H1 (cell line): ENCODE results near the gene PTPRT. TPM values are rescaled to one million over a fixed set of nuclear protein-coding genes. Genes with fewer than 3 reads are reported as not detected.

Experiments used
- CTCF ChIA-PET: fragments of 300-600 bp; sonication (Branson Sonifier 250); formaldehyde crosslinking; loops from one replicate; lab custom pipeline; 2021; ENCODE audit not compliant: partially characterized antibody; lab: Charles Lee
- POLR2A ChIA-PET: fragments of 300-600 bp; sonication (Branson Sonifier 250); formaldehyde crosslinking; loops from one replicate; lab custom pipeline; 2021; ENCODE audit warnings: inconsistent platforms; ENCODE audit not compliant: partially characterized antibody; lab: Charles Lee
- DNase-seq, 2 experiments: peaks; one replicate each; pipeline versions ENCODE4 v3.0.0 to v3.0.0-alpha.2; 2010 to 2022; ENCODE audit warnings: low spot score in 2 of 2, low read depth in 1 of 2, mixed read lengths in 1 of 2
- FAIRE-seq: peaks from 2 replicates; lab custom pipeline; 2011; peaks lifted over from hg19 to GRCh38; lab: Jason Lieb, UNC
- H2AFZ ChIP-seq: 2 replicates; pipeline ENCODE4 v1.8.1; 2012; ENCODE audit warnings: low read length, inconsistent platforms
- H2AK5ac ChIP-seq: 2 replicates; pipeline ENCODE4 v1.6.1; 2013; ENCODE audit warnings: low read depth, low read length
- H2BK120ac ChIP-seq: replicated peaks from 2 replicates; pipeline ENCODE3; 2013; ENCODE audit warnings: low read depth, low read length, inconsistent platforms
- H2BK12ac ChIP-seq: 2 replicates; pipeline ENCODE4 v1.6.1; 2013; ENCODE audit warnings: low read depth, low read length
- H2BK15ac ChIP-seq: 2 replicates; pipeline ENCODE4 v1.6.1; 2013; ENCODE audit warnings: low read length
- H2BK20ac ChIP-seq: 2 replicates; pipeline ENCODE4 v1.6.1; 2013; ENCODE audit warnings: low read length
- H2BK5ac ChIP-seq: 2 replicates; pipeline ENCODE4 v1.6.1; 2013; ENCODE audit warnings: low read depth, low read length
- H3K14ac ChIP-seq: 2 replicates; pipeline ENCODE4 v1.6.1; 2013; ENCODE audit warnings: inconsistent platforms; ENCODE audit not compliant: insufficient read length
- H3K18ac ChIP-seq: 2 replicates; pipeline ENCODE4 v1.6.1; 2013; ENCODE audit warnings: low read length; ENCODE audit errors: extremely low read depth
- H3K23ac ChIP-seq: 2 replicates; pipeline ENCODE4 v1.6.1; 2013; ENCODE audit warnings: inconsistent platforms; ENCODE audit not compliant: insufficient read length
- H3K23me2 ChIP-seq: 2 replicates; pipeline ENCODE4 v1.6.1; 2013; ENCODE audit warnings: low read depth, low read length
- H3K27ac ChIP-seq: 2 replicates; pipeline ENCODE4 v1.6.1; 2011; ENCODE audit warnings: low read depth, low read length, inconsistent platforms
- H3K27me3 ChIP-seq, 4 experiments: replicated peaks in 1 of 4; 1 replicate in 1 of 4; 2 replicates in 3 of 4; pipeline versions ENCODE4 v1.6.1 to v1.8.1; 2011 to 2013; ENCODE audit warnings: low read length in 3 of 4, mild to moderate bottlenecking in 3 of 4, inconsistent platforms in 2 of 4, mixed read lengths in 2 of 4, moderate library complexity in 1 of 4; ENCODE audit not compliant: control insufficient read depth in 3 of 4, insufficient read depth in 3 of 4; ENCODE audit errors: extremely low read depth in 1 of 4
- H3K36me3 ChIP-seq, 4 experiments: 2 replicates each; pipeline versions ENCODE4 v1.6.1 to v1.8.1; 2011 to 2013; ENCODE audit warnings: mild to moderate bottlenecking in 4 of 4, low read length in 3 of 4, moderate library complexity in 2 of 4, control low read depth in 1 of 4, inconsistent platforms in 1 of 4; ENCODE audit not compliant: insufficient read depth in 4 of 4, control insufficient read depth in 2 of 4
- H3K4ac ChIP-seq: replicated peaks from 2 replicates; pipeline ENCODE3; 2013; ENCODE audit warnings: low read length, low read depth, mixed read lengths, inconsistent platforms; ENCODE audit not compliant: insufficient read length
- H3K4me1 ChIP-seq, 4 experiments: replicated peaks in 1 of 4; 1 replicate in 1 of 4; 2 replicates in 3 of 4; pipeline versions ENCODE4 v1.6.1 to v1.8.1; 2011 to 2013; ENCODE audit warnings: low read length in 3 of 4, inconsistent platforms in 2 of 4, mixed read lengths in 1 of 4; ENCODE audit not compliant: insufficient read depth in 4 of 4, control insufficient read depth in 3 of 4
- H3K4me2 ChIP-seq, 2 experiments: 2 replicates each; pipeline versions ENCODE4 v1.6.1 to v1.8.1; 2011 to 2013; ENCODE audit warnings: low read depth in 2 of 2, low read length in 2 of 2, control low read depth in 1 of 2, inconsistent platforms in 1 of 2, mild to moderate bottlenecking in 1 of 2; ENCODE audit not compliant: insufficient read depth in 1 of 2
- H3K4me3 ChIP-seq, 4 experiments: fragments of 200-600, 300-600 bp in 1 of 4; sonication (generic), shearing (Covaris generic), sonication (Bioruptor Twin) in 1 of 4; 2 replicates each; pipeline versions ENCODE4 v1.5.1 to v1.8.1; 2011 to 2016; ENCODE audit warnings: low read length in 4 of 4, low read depth in 3 of 4, control low read depth in 2 of 4, inconsistent platforms in 2 of 4, mild to moderate bottlenecking in 2 of 4, mixed read lengths in 1 of 4, moderate library complexity in 1 of 4; ENCODE audit not compliant: insufficient read depth in 2 of 4; ENCODE audit errors: extremely low read depth in 1 of 4
- H3K56ac ChIP-seq: replicated peaks from 2 replicates; pipeline ENCODE3; 2013; ENCODE audit warnings: low read depth, mild to moderate bottlenecking, mixed read lengths, low read length, inconsistent platforms; ENCODE audit not compliant: insufficient read length
- H3K79me1 ChIP-seq: 2 replicates; pipeline ENCODE4 v1.6.1; 2013; ENCODE audit warnings: low read depth, low read length, control low read depth
- H3K79me2 ChIP-seq, 2 experiments: 2 replicates each; pipeline versions ENCODE4 v1.6.1 to v1.8.1; 2012 to 2013; ENCODE audit warnings: low read length in 2 of 2, mild to moderate bottlenecking in 2 of 2, inconsistent platforms in 1 of 2; ENCODE audit not compliant: insufficient read depth in 2 of 2, control insufficient read depth in 1 of 2
- H3K9ac ChIP-seq, 4 experiments: replicated peaks in 1 of 4; 1 replicate in 1 of 4; 2 replicates in 3 of 4; pipeline versions ENCODE4 v1.6.1 to v1.8.1; 2011 to 2013; ENCODE audit warnings: low read depth in 3 of 4, low read length in 3 of 4, control low read depth in 2 of 4, mild to moderate bottlenecking in 2 of 4, moderate library complexity in 2 of 4, inconsistent platforms in 1 of 4; ENCODE audit errors: extremely low read depth in 1 of 4
- H3K9me3 ChIP-seq, 2 experiments: 2 replicates each; pipeline versions ENCODE4 v1.6.1 to v1.8.1; 2012 to 2013; ENCODE audit warnings: mild to moderate bottlenecking in 2 of 2, moderate library complexity in 2 of 2, control low read depth in 1 of 2, inconsistent platforms in 1 of 2, low read depth in 1 of 2, low read length in 1 of 2, mixed read lengths in 1 of 2; ENCODE audit not compliant: insufficient read depth in 2 of 2
- H4K20me1 ChIP-seq, 2 experiments: replicated peaks in 1 of 2; 2 replicates each; pipeline versions ENCODE3 to v1.8.1; 2011 to 2013; ENCODE audit warnings: inconsistent platforms in 2 of 2, low read length in 2 of 2, mild to moderate bottlenecking in 1 of 2; ENCODE audit not compliant: insufficient read depth in 2 of 2, control insufficient read depth in 1 of 2
- H4K5ac ChIP-seq: 2 replicates; pipeline ENCODE4 v1.6.1; 2013; ENCODE audit warnings: low read length, low read depth, mixed read lengths, inconsistent platforms; ENCODE audit not compliant: insufficient read length
- H4K8ac ChIP-seq: 2 replicates; pipeline ENCODE4 v1.8.0; 2013; ENCODE audit warnings: mild to moderate bottlenecking, moderate library complexity, low read length, inconsistent platforms; ENCODE audit not compliant: insufficient read depth; ENCODE audit errors: extremely low read depth
- H4K91ac ChIP-seq: replicated peaks from 2 replicates; pipeline ENCODE3; 2013; ENCODE audit warnings: low read length, mixed read lengths, inconsistent platforms; ENCODE audit not compliant: insufficient read length
- NANOG ChIP-seq: IDR thresholded peaks from 2 replicates; pipeline ENCODE4 v1.6.1; 2011; ENCODE audit warnings: low read length, low read depth, mild to moderate bottlenecking, inconsistent platforms; ENCODE audit not compliant: insufficient read depth, poor library complexity, severe bottlenecking
- RNF2 ChIP-seq: fragments of 200-900, 300-1000 bp; sonication (generic); IDR thresholded peaks from 2 replicates; pipeline ENCODE4 v1.7.1; 2016; ENCODE audit warnings: borderline replicate concordance, low read depth, mild to moderate bottlenecking, antibody characterized with exemption, low read length; ENCODE audit not compliant: poor library complexity, severe bottlenecking; ENCODE audit errors: missing control alignments
- SAP30 ChIP-seq: fragments of 300-600 bp; sonication (generic); IDR thresholded peaks from 2 replicates; pipeline ENCODE4 v1.7.1; 2012; ENCODE audit warnings: low read length, moderate library complexity, mild to moderate bottlenecking, inconsistent platforms; ENCODE audit not compliant: insufficient read depth, insufficient replicate concordance
- WGBS, 2 experiments: shearing (Covaris generic) in 1 of 2; methylation state at CpG; one replicate each; pipeline versions ENCODE4 v1.1.6 to v1.1.7; 2013 to 2015; ENCODE audit warnings: low lambda C conversion rate in 2 of 2, mixed read lengths in 2 of 2, inconsistent platforms in 1 of 2, low coverage in 1 of 2, missing lambda C conversion rate in 1 of 2; ENCODE audit not compliant: insufficient replicate concordance in 2 of 2, insufficient coverage in 1 of 2, insufficient read length in 1 of 2; ENCODE audit errors: extremely low coverage in 1 of 2, missing lambda C conversion rate in 1 of 2; 5-methylcytosine and 5-hydroxymethylcytosine counted together
- polyA plus RNA-seq, 7 experiments: library from polyadenylated mRNA; depleted of rRNA in 3 of 7; stranded (reverse) in 5 of 7; unstranded in 2 of 7; fragments of >200 nt in 5 of 7; fragments of 200-250 nt in 2 of 7; gene quantifications; 1 replicate in 5 of 7; 2 replicates in 1 of 7; 4 replicates in 1 of 7; pipeline versions ENCODE4 v1.2.1 to v1.2.3, GENCODE V29; 2011 to 2013; ENCODE audit warnings: missing spikeins in 2 of 7, mixed read lengths in 2 of 7
- total RNA-seq: library from RNA; stranded (reverse); fragmentation: NEBNext Ultra II Directional; extraction: Animal tissue kit (Norgen Biotek cat#: 25700); gene quantifications from 2 replicates; pipeline ENCODE4 v1.2.1, GENCODE V29; 2021

The PTPRT gene
- total and polyA plus RNA-seq, 2 of the 8 experiments (the other 6 are each of a cell fraction or from before 2014, with no cell fraction given): 0.33 to 1.8 TPM

DNA sequence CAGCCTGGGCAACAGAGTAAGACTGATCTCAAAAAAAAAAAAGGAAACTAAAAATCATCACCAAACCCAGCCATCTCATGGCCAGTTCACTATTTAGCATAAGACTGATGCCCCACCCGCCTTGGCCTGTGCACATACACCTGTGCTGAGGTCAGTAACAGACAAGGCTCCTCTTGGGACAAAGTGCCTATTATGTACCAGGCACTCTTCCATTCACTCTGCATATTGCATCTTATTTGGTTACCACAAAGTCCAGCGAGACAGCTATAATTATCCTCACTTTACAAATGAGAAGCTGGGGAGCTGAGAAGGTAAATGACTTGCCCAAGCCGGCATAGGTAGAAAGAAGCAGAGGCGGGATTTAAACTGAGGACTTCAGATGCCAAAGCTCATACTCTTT, 3.8 kb downstream of the PTPRT start:
- no peak overlapping the region for H3K18ac ChIP-seq
- H2AFZ ChIP-seq: no peak overlapping the region
- FAIRE-seq (no peak), DNase-seq (no peak)
- H2BK120ac ChIP-seq: no peak overlapping the region
- H3K27ac ChIP-seq: no peak overlapping the region
- H3K14ac ChIP-seq: no peak overlapping the region
- no peak overlapping the region for H3K4ac ChIP-seq
- H3K4me2 ChIP-seq: no peak overlapping the region
- peaks cover 13% of the 10 kb centered on the region; the same call in 1 of the 2 replicates for H3K23me2 ChIP-seq
- no peak overlapping the region for H3K23ac ChIP-seq
- no peak overlapping the region for H3K9ac ChIP-seq
- no peak overlapping the region for H2BK12ac ChIP-seq
- no peaks in the 10 kb centered on the region for H3K9me3 ChIP-seq
- peaks cover 23 to 29% (median 27%) of the 10 kb centered on the region in 4 experiments for H3K27me3 ChIP-seq
- no peak overlapping the region for H2AK5ac ChIP-seq
- H3K79me2 ChIP-seq: no peaks in the 10 kb centered on the region
- no peak overlapping the region for H2BK5ac ChIP-seq
- no peak overlapping the region for H3K56ac ChIP-seq
- POLR2A ChIA-PET: no interaction called here
- 92% methylated on average over 4 of the region's 4 CpGs; no CpG with 5 or more reads in 1 of the 2 experiments for WGBS, 2 experiments
- no peaks in the 10 kb centered on the region for H3K36me3 ChIP-seq
- H2BK15ac ChIP-seq: no peak overlapping the region
- no peak overlapping the region for H4K91ac ChIP-seq
- H4K20me1 ChIP-seq: peaks cover 0 to 3% of the 10 kb centered on the region in 2 experiments
- no peak overlapping the region for H4K8ac ChIP-seq
- no peaks in the 10 kb centered on the region for H3K79me1 ChIP-seq
- H3K4me3 ChIP-seq: no peak overlapping the region
- H3K4me1 ChIP-seq: peaks cover 2 to 6% (median 4%) of the 10 kb centered on the region in 4 experiments; a peak in 5 of 7 replicates
- no peak overlapping the region for H4K5ac ChIP-seq
- no peak for TF ChIP-seq SAP30
- TF ChIP-seq RNF2: no peak
- TF ChIP-seq NANOG: no peak
- no peak overlapping the region for H2BK20ac ChIP-seq
- CTCF ChIA-PET: interaction anchor here (0.6 to 0.9 kb wide), 3 partner anchors 168 to 1025 kb away, joined by 3 to 5 read pairs (median 3); no protein-coding TSS in a partner anchor
